Measurements from ENCODE around the gene CLN6.
"Not testable (repeated sequence)": the region's sequence is repeated elsewhere in the genome, so short reads cannot be mapped to it uniquely, and the experiment has no call there.

DNA sequence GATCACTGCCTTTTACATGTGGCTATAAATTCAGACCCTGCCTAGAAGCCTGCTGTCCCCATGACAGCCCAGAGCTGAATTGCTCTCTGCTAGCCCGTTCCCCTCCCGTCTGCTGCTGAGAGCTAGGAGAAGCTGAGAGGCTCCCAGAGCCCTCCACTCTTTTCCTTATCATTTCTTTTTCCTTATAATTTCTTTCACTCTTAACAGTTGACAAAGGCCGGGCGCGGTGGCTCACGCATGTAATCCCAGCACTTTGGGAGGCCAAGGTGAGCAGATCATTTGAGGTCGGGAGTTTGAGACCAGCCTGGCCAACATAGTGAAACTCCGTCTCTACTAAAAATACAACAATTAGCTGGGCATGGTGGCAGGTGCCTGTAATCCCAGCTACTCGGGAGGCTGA lies 5.0 kb upstream of the CLN6 start:
- TF ChIP-seq, protein P1, sequence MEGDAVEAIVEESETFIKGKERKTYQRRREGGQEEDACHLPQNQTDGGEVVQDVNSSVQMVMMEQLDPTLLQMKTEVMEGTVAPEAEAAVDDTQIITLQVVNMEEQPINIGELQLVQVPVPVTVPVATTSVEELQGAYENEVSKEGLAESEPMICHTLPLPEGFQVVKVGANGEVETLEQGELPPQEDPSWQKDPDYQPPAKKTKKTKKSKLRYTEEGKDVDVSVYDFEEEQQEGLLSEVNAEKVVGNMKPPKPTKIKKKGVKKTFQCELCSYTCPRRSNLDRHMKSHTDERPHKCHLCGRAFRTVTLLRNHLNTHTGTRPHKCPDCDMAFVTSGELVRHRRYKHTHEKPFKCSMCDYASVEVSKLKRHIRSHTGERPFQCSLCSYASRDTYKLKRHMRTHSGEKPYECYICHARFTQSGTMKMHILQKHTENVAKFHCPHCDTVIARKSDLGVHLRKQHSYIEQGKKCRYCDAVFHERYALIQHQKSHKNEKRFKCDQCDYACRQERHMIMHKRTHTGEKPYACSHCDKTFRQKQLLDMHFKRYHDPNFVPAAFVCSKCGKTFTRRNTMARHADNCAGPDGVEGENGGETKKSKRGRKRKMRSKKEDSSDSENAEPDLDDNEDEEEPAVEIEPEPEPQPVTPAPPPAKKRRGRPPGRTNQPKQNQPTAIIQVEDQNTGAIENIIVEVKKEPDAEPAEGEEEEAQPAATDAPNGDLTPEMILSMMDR (IDR thresholded peaks at IDR 0.05) = not testable (repeated sequence)
- not testable (repeated sequence) for TF ChIP-seq POLR2AphosphoS5 (IDR thresholded peaks at IDR 0.05; ENCODE audit: low read depth, low read length); SIN3A (IDR thresholded peaks at IDR 0.05; ENCODE audit: borderline replicate concordance, insufficient read depth, low read depth, low read length)
